CD14-positive monocyte (primary cell): Measurements from ENCODE around the gene EPB41L2. TPM values are rescaled to one million over a fixed set of nuclear protein-coding genes. Genes with fewer than 3 reads are reported as not detected.

ENCODE experiments used
- DNase-seq, 3 donors: peaks; one replicate each; pipeline ENCODE4 v3.0.0-alpha.2; 2011 to 2022
- H2AFZ ChIP-seq: 2 replicates; pipeline ENCODE4 v1.6.0; 2012; ENCODE audit warnings: mild to moderate bottlenecking, low read depth, low read length, inconsistent platforms; ENCODE audit not compliant: insufficient read depth, poor library complexity, severe bottlenecking
- H3K27ac ChIP-seq, 2 donors: 1 replicate in 1 of 2; 2 replicates in 1 of 2; pipeline ENCODE4 v1.5.1; 2012 to 2013; ENCODE audit warnings: low read length in 2 of 2, control low read depth in 1 of 2, inconsistent platforms in 1 of 2, low read depth in 1 of 2, mild to moderate bottlenecking in 1 of 2
- H3K27me3 ChIP-seq, 2 donors: one replicate each; pipeline versions ENCODE4 v1.6.0 to v1.6.1; 2011 to 2013; ENCODE audit warnings: low read length in 2 of 2; ENCODE audit not compliant: control insufficient read depth in 2 of 2, insufficient read depth in 2 of 2
- H3K36me3 ChIP-seq, 2 donors: replicated peaks in 1 of 2; 1 replicate in 1 of 2; 2 replicates in 1 of 2; pipeline versions ENCODE4 v1.5.1 to v1.6.1; 2012 to 2013; ENCODE audit warnings: low read length in 2 of 2, control low read depth in 1 of 2, inconsistent platforms in 1 of 2, mild to moderate bottlenecking in 1 of 2; ENCODE audit not compliant: insufficient read depth in 2 of 2, control insufficient read depth in 1 of 2
- H3K4me1 ChIP-seq, 2 donors: 1 replicate in 1 of 2; 2 replicates in 1 of 2; pipeline versions ENCODE4 v1.5.1 to v1.6.1; 2012 to 2013; ENCODE audit warnings: low read length in 2 of 2, control low read depth in 1 of 2, inconsistent platforms in 1 of 2, mild to moderate bottlenecking in 1 of 2, moderate library complexity in 1 of 2; ENCODE audit not compliant: insufficient read depth in 2 of 2, control insufficient read depth in 1 of 2
- H3K4me2 ChIP-seq: replicated peaks from 2 replicates; pipeline ENCODE3; 2012; ENCODE audit warnings: low read length, moderate library complexity, mild to moderate bottlenecking; ENCODE audit not compliant: poor library complexity, severe bottlenecking; ENCODE audit errors: extremely low read depth
- H3K4me3 ChIP-seq, 3 experiments: fragments of 200-600 bp in 1 of 3; sonication (generic) in 1 of 3; replicated peaks in 1 of 3; 1 replicate in 2 of 3; 2 replicates in 1 of 3; pipeline ENCODE4 v1.5.1; 2011 to 2013; ENCODE audit warnings: low read length in 3 of 3, mild to moderate bottlenecking in 3 of 3, control low read depth in 2 of 3, low read depth in 2 of 3, inconsistent platforms in 1 of 3, moderate library complexity in 1 of 3
- H3K79me2 ChIP-seq: 2 replicates; pipeline ENCODE4 v1.6.0; 2012; ENCODE audit warnings: mild to moderate bottlenecking, control low read depth, inconsistent platforms, low read length, moderate library complexity; ENCODE audit not compliant: insufficient read depth
- H3K9ac ChIP-seq: 2 replicates; pipeline ENCODE4 v1.6.0; 2017; ENCODE audit warnings: low read length, mild to moderate bottlenecking; ENCODE audit not compliant: insufficient read depth, poor library complexity, severe bottlenecking
- H3K9me3 ChIP-seq, 2 donors: replicated peaks in 1 of 2; 1 replicate in 1 of 2; 2 replicates in 1 of 2; pipeline versions ENCODE4 v1.5.1 to v1.6.1; 2012 to 2013; ENCODE audit warnings: low read length in 2 of 2, control low read depth in 1 of 2; ENCODE audit not compliant: control insufficient read depth in 1 of 2, insufficient read depth in 1 of 2
- H4K20me1 ChIP-seq: 2 replicates; pipeline ENCODE4 v1.6.0; 2012; ENCODE audit warnings: mild to moderate bottlenecking, low read length, control low read depth, moderate library complexity; ENCODE audit not compliant: insufficient read depth
- H3K27ac Mint-ChIP-seq, 7 donors: one replicate each; pipeline ENCODE4 v1.8.0; 2020; ENCODE audit warnings: mild to moderate bottlenecking in 7 of 7, mixed read lengths in 7 of 7, moderate library complexity in 6 of 7, inconsistent platforms in 2 of 7
- H3K27me3 Mint-ChIP-seq, 3 donors: one replicate each; pipeline ENCODE4 v1.8.0; 2021 to 2022; ENCODE audit warnings: low read depth in 3 of 3, mild to moderate bottlenecking in 3 of 3, mixed read lengths in 3 of 3, moderate library complexity in 3 of 3, inconsistent platforms in 1 of 3
- H3K36me3 Mint-ChIP-seq, 2 donors: one replicate each; pipeline ENCODE4 v1.8.0; 2020; ENCODE audit warnings: mixed read lengths in 2 of 2, inconsistent platforms in 1 of 2, mild to moderate bottlenecking in 1 of 2
- H3K4me1 Mint-ChIP-seq: one replicate; pipeline ENCODE4 v1.8.0; 2020; ENCODE audit warnings: mild to moderate bottlenecking, mixed read lengths
- H3K4me3 Mint-ChIP-seq, 2 donors: one replicate each; pipeline ENCODE4 v1.8.0; 2020; ENCODE audit warnings: mild to moderate bottlenecking in 2 of 2, mixed read lengths in 2 of 2, moderate library complexity in 1 of 2
- H3K9me3 Mint-ChIP-seq, 7 donors: one replicate each; pipeline ENCODE4 v1.8.0; 2020 to 2022; ENCODE audit warnings: mixed read lengths in 7 of 7, mild to moderate bottlenecking in 6 of 7, moderate library complexity in 6 of 7, inconsistent platforms in 2 of 7
- WGBS: methylation state at CpG from one replicate; pipeline ENCODE4 v1.1.5; 2013; ENCODE audit warnings: missing lambda C conversion rate; ENCODE audit not compliant: insufficient coverage; 5-methylcytosine and 5-hydroxymethylcytosine counted together
- intact Hi-C, 2 donors: fragments of 100-400 bp; cut with micrococcal nuclease; formaldehyde crosslinking; loops; one replicate each; pipeline versions ENCODE4 v1.15.0 to v1.15.1; 2023
- polyA plus RNA-seq, 3 donors: library from polyadenylated mRNA; depleted of rRNA in 1 of 3; unstranded in 2 of 3; stranded (reverse) in 1 of 3; fragments of 300-500 nt in 2 of 3; fragments of >200 nt in 1 of 3; fragmentation: Illumina TruSeq in 2 of 3; gene quantifications; 1 replicate in 2 of 3; 2 replicates in 1 of 3; pipeline ENCODE4 v1.2.3, GENCODE V29; 2012 to 2021
- TF ChIP-seq, protein P1 (sequence below): fragments of 200-600 bp; IDR thresholded peaks from one replicate; pipeline ENCODE4 v1.8.0; 2022; ENCODE audit warnings: antibody characterized with exemption, mild to moderate bottlenecking

Gene EPB41L2
- polyA plus RNA-seq, 3 donors, result 3.4 to 7.2 (median 4.6) TPM

DNA sequence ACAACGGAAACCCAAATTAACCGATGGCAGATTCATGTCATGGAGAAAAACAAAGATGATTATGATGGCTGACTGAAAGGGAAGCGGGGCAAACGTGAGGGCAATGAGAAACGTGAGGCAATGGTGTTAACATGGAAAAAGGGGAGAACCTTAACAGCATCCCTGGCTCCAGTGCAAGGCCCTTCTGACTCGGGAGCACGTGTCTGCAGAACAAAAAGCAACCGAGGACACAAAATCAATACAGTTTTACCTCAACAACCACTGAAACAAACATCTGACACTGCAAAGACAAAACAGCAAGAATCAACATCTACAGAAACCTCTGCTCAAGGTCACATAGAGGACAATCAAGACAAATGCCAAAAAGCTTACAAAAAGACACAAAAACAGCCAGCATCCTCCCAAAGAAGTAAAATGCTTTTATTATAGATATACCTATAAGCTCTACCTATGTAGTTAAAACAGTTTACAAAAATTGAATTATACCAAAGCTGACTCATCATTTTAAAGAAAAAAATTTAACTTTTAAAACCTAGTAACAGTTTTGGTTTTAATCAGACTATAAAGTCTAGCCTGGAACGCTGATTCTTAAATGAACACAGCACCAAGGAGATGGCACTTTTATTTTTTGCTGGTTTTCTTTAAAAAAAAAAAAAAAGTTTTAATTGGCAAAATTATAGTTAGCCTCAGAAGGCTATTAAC is 192.7 kb downstream of the EPB41L2 start:
- H3K27ac ChIP-seq, result no peak overlapping the region
- peaks cover 6 to 7% of the 10 kb centered on the region in 2 donors for H3K36me3 Mint-ChIP-seq
- TF ChIP-seq, protein P1, sequence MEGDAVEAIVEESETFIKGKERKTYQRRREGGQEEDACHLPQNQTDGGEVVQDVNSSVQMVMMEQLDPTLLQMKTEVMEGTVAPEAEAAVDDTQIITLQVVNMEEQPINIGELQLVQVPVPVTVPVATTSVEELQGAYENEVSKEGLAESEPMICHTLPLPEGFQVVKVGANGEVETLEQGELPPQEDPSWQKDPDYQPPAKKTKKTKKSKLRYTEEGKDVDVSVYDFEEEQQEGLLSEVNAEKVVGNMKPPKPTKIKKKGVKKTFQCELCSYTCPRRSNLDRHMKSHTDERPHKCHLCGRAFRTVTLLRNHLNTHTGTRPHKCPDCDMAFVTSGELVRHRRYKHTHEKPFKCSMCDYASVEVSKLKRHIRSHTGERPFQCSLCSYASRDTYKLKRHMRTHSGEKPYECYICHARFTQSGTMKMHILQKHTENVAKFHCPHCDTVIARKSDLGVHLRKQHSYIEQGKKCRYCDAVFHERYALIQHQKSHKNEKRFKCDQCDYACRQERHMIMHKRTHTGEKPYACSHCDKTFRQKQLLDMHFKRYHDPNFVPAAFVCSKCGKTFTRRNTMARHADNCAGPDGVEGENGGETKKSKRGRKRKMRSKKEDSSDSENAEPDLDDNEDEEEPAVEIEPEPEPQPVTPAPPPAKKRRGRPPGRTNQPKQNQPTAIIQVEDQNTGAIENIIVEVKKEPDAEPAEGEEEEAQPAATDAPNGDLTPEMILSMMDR, result no peak
- no peaks in the 10 kb centered on the region for H3K9me3 Mint-ChIP-seq
- H3K36me3 ChIP-seq, result no peaks in the 10 kb centered on the region
- no peaks in the 10 kb centered on the region for H3K4me1 Mint-ChIP-seq
- H4K20me1 ChIP-seq, result no peaks in the 10 kb centered on the region
- no peak overlapping the region for H3K4me2 ChIP-seq
- no peak overlapping the region for H2AFZ ChIP-seq
- no peak overlapping the region for H3K9ac ChIP-seq
- H3K27me3 Mint-ChIP-seq, result no peaks in the 10 kb centered on the region
- no peak for DNase-seq
- H3K4me1 ChIP-seq, result no peaks in the 10 kb centered on the region
- no peak overlapping the region for H3K4me3 Mint-ChIP-seq
- no peak overlapping the region for H3K4me3 ChIP-seq
- no peaks in the 10 kb centered on the region for H3K9me3 ChIP-seq
- 98% methylated on average over 6 of the region's 9 CpGs for WGBS
- no peak overlapping the region for H3K27ac Mint-ChIP-seq
- H3K27me3 ChIP-seq, result no peaks in the 10 kb centered on the region
- intact Hi-C loops, result no loop called here
- no peaks in the 10 kb centered on the region for H3K79me2 ChIP-seq

DNA sequence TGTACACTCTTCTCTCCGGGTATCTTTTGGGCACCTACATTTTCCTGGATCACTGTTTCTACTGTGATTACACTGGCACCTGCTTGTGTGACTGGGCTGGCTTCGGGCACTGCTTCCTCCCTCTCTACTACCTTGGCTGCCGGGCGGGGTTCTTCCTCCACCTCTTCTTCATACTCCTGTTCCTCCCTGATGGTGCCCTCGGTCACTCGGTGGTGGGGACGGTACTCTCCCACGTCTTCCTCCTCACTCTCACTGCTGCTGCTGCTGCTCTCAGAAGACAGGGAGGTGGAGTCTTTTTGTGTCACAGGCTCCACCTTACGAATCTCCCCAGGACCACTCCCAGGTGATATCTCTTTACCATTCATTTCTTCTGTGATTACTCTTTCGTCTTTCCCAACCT is 193.4 kb downstream of the EPB41L2 start:
- Histone ChIP-seq H2AFZ (no peak overlapping the region), H3K79me2 (no peaks in the 10 kb centered on the region), H3K4me1 (no peaks in the 10 kb centered on the region), H3K36me3 (no peaks in the 10 kb centered on the region), H4K20me1 (no peaks in the 10 kb centered on the region), H3K9me3 (no peaks in the 10 kb centered on the region), H3K9ac (no peak overlapping the region), H3K27ac (no peak overlapping the region), H3K27me3 (no peaks in the 10 kb centered on the region), H3K4me3 (no peak overlapping the region), H3K4me2 (no peak overlapping the region)
- Mint-ChIP-seq H3K36me3 (peaks cover 6 to 7% of the 10 kb centered on the region in 2 donors), H3K27me3 (no peaks in the 10 kb centered on the region), H3K27ac (peak overlapping the region in 1 of 7 donors; percentile 40), H3K4me3 (no peak overlapping the region), H3K9me3 (no peaks in the 10 kb centered on the region), H3K4me1 (no peaks in the 10 kb centered on the region)
- 74% methylated on average over 3 of the region's 10 CpGs for WGBS
- TF ChIP-seq, protein P1, result no peak
- no peak for DNase-seq
- intact Hi-C loops, result no loop called here
